GDM1 (cell line): ENCODE data around the gene RPL10.

Experiments used
- DNase-seq: peaks from one replicate; lab custom pipeline; 2025; lab: John Stamatoyannopoulos, UW

Gene RPL10

GRCh38 chrX:154362085-154362742 lies 36.0 kb upstream of the RPL10 start:
- DNase-seq: no peak

- DNase-seq: no peak
Measured at GRCh38 chrX:154363706-154364439, 34.3 kb upstream of the RPL10 start.

- no peak for DNase-seq
Measured at GRCh38 chrX:154365052-154365600, 33.1 kb upstream of the RPL10 start.

GRCh38 chrX:154365997-154366665 lies 32.0 kb upstream of the RPL10 start:
- DNase-seq: no peak

- DNase-seq: no peak
Measured at GRCh38 chrX:154366666-154367055, 31.5 kb upstream of the RPL10 start.

GRCh38 chrX:154367474-154368308 lies 30.5 kb upstream of the RPL10 start:
- no peak for DNase-seq

GRCh38 chrX:154368630-154369448 lies 29.3 kb upstream of the RPL10 start:
- DNase-seq: peak; percentile 64

GRCh38 chrX:154369449-154370299 lies 28.5 kb upstream of the RPL10 start:
- DNase-seq: peak; percentile 71

- DNase-seq: no peak
Measured at GRCh38 chrX:154370300-154371016, 27.7 kb upstream of the RPL10 start.

- peak; percentile 84 for DNase-seq
Measured at GRCh38 chrX:154371017-154371788, 27.0 kb upstream of the RPL10 start.

GRCh38 chrX:154371789-154372300 lies 26.3 kb upstream of the RPL10 start:
- DNase-seq: no peak

- no peak for DNase-seq
Measured at GRCh38 chrX:154372612-154373022, 25.6 kb upstream of the RPL10 start.

GRCh38 chrX:154373340-154374306 lies 24.6 kb upstream of the RPL10 start:
- DNase-seq: no peak

- DNase-seq: no peak
Measured at GRCh38 chrX:154374313-154375155, 23.6 kb upstream of the RPL10 start, which contains the start of gene FLNA. Gene FLNA, minus strand, starts transcription at chrX:154374634. Its CDS starts 3,389 bp downstream, at chrX:154371245.

GRCh38 chrX:154375156-154375504 lies 23.0 kb upstream of the RPL10 start:
- no peak for DNase-seq

GRCh38 chrX:154376774-154377173 lies 21.4 kb upstream of the RPL10 start:
- no peak for DNase-seq
